HCT116 (cell line): ENCODE data around the gene ATP2A3. TPM values are rescaled to one million over a fixed set of nuclear protein-coding genes. Genes with fewer than 3 reads are reported as not detected.

ENCODE experiments used
- ATAC-seq: fragments of 200-7000 bp; cut with Tn5 transposase; 2 replicates; pipeline ENCODE4 v1.9.1; 2020; ENCODE audit warnings: mild to moderate bottlenecking, moderate library complexity
- BruUV-seq: library from RNA; stranded (reverse); fragments of 400-500 nt; replicated peaks from 2 replicates; lab custom pipeline; 2021; lab: Mats Ljungman, UMichigan
- CTCF ChIA-PET: fragments of 300-600 bp; sonication (Branson Sonifier 250); formaldehyde crosslinking; loops from one replicate; lab custom pipeline; 2021; ENCODE audit warnings: antibody characterized with exemption; lab: Charles Lee
- POLR2A ChIA-PET: fragments of 300-600, 350-600 bp; sonication (Branson Sonifier 250); formaldehyde crosslinking; loops from one replicate; lab custom pipeline; 2021; ENCODE audit warnings: antibody characterized with exemption; lab: Charles Lee
- RAD21 ChIA-PET, 2 experiments: fragments of 300-600 bp; sonication (Branson Sonifier 250); formaldehyde crosslinking; loops; one replicate each; lab custom pipeline; 2023; ENCODE audit warnings: low total read pairs in 2 of 2; ENCODE audit not compliant: uncharacterized antibody in 2 of 2, unreplicated experiment in 2 of 2, low non-redundant PET in 1 of 2; lab: Charles Lee
- DNase-seq: peaks from one replicate; pipeline ENCODE4 v3.0.0-alpha.2; 2010; ENCODE audit warnings: low read depth, low spot score
- H2AFZ ChIP-seq: fragments of 200-600 bp; shearing (Covaris generic), sonication (generic); 2 replicates; pipeline ENCODE4 v1.6.1; 2017; ENCODE audit warnings: low read depth, mixed run types, mixed read lengths, antibody characterized with exemption, low read length; ENCODE audit not compliant: poor library complexity, severe bottlenecking
- H3K27ac ChIP-seq: 2 replicates; pipeline ENCODE4 v1.5.1; 2012; ENCODE audit warnings: low read depth, low read length
- H3K27me3 ChIP-seq: fragments of 200-600 bp; sonication (generic); 2 replicates; pipeline ENCODE4 v1.6.1; 2016; ENCODE audit warnings: mixed run types, low read length, mixed read lengths; ENCODE audit not compliant: insufficient read depth
- H3K36me3 ChIP-seq, 2 experiments: fragments of 200-500 bp in 1 of 2; fragments of 200-600 bp in 1 of 2; sonication (Bioruptor generic) in 1 of 2; sonication (generic) in 1 of 2; 2 replicates each; pipeline versions ENCODE4 v1.5.1 to v1.6.1; 2014 to 2016; ENCODE audit warnings: low read length in 2 of 2, inconsistent platforms in 1 of 2, mixed read lengths in 1 of 2, mixed run types in 1 of 2; ENCODE audit not compliant: insufficient read depth in 2 of 2, control insufficient read depth in 1 of 2
- H3K4me1 ChIP-seq, 2 experiments: fragments of 200-600 bp in 1 of 2; sonication (generic) in 1 of 2; 2 replicates each; pipeline versions ENCODE4 v1.5.1 to v1.6.1; 2012 to 2017; ENCODE audit warnings: low read length in 2 of 2, inconsistent platforms in 1 of 2, mild to moderate bottlenecking in 1 of 2, mixed read lengths in 1 of 2, mixed run types in 1 of 2, moderate library complexity in 1 of 2; ENCODE audit not compliant: insufficient read depth in 2 of 2, control insufficient read depth in 1 of 2
- H3K4me2 ChIP-seq: fragments of 200-600 bp; sonication (generic); 2 replicates; pipeline ENCODE4 v1.6.1; 2017; ENCODE audit warnings: mixed run types, low read length, mixed read lengths
- H3K4me3 ChIP-seq, 2 experiments: fragments of 200-600 bp in 1 of 2; sonication (generic) in 1 of 2; replicated peaks in 1 of 2; 2 replicates each; pipeline ENCODE4 v1.5.1; 2011 to 2016; ENCODE audit warnings: low read length in 2 of 2, control low read depth in 1 of 2, low read depth in 1 of 2, mild to moderate bottlenecking in 1 of 2, mixed read lengths in 1 of 2, mixed run types in 1 of 2
- H3K79me2 ChIP-seq: fragments of 200-600 bp; sonication (generic); 2 replicates; pipeline ENCODE4 v1.6.1; 2017; ENCODE audit warnings: mild to moderate bottlenecking, mixed run types, low read length, moderate library complexity, mixed read lengths; ENCODE audit not compliant: insufficient read depth
- H3K9ac ChIP-seq: fragments of 200-600 bp; sonication (generic); 2 replicates; pipeline ENCODE4 v1.6.1; 2016; ENCODE audit warnings: low read length, mixed read lengths
- H3K9me2 ChIP-seq: fragments of 200-600 bp; sonication (generic), shearing (Covaris generic); 2 replicates; pipeline ENCODE4 v1.6.1; 2017; ENCODE audit warnings: mixed run types, mild to moderate bottlenecking, moderate library complexity; ENCODE audit not compliant: insufficient read depth
- H3K9me3 ChIP-seq, 2 experiments: fragments of 200-500 bp in 1 of 2; fragments of 200-600 bp in 1 of 2; sonication (Bioruptor generic) in 1 of 2; sonication (generic) in 1 of 2; 2 replicates each; pipeline ENCODE4 v1.6.1; 2014 to 2017; ENCODE audit warnings: low read length in 2 of 2, mixed read lengths in 2 of 2, inconsistent platforms in 1 of 2, low read depth in 1 of 2, mild to moderate bottlenecking in 1 of 2, mixed run types in 1 of 2, moderate library complexity in 1 of 2; ENCODE audit not compliant: control insufficient read depth in 1 of 2, insufficient read depth in 1 of 2
- H4K20me1 ChIP-seq: fragments of 200-600 bp; sonication (generic), shearing (Covaris generic); 2 replicates; pipeline ENCODE4 v1.6.1; 2017; ENCODE audit warnings: mixed run types, mild to moderate bottlenecking, moderate library complexity; ENCODE audit not compliant: insufficient read depth
- CEBPB ChIP-seq: IDR thresholded peaks from 2 replicates; pipeline ENCODE4 v1.6.1; 2012; ENCODE audit warnings: low read depth
- EZH2 ChIP-seq: fragments of 200-600 bp; sonication (generic); IDR thresholded peaks from 2 replicates; pipeline ENCODE4 v1.6.1; 2017; ENCODE audit warnings: antibody characterized with exemption, mixed run types
- POLR2AphosphoS5 ChIP-seq: IDR thresholded peaks from 2 replicates; pipeline ENCODE4 v1.6.1; 2011; ENCODE audit warnings: mild to moderate bottlenecking, low read depth, low read length, moderate library complexity
- RAD21 ChIP-seq: IDR thresholded peaks from 2 replicates; pipeline ENCODE4 v1.6.1; 2012; ENCODE audit warnings: low read depth, mild to moderate bottlenecking
- REST ChIP-seq: IDR thresholded peaks from 2 replicates; pipeline ENCODE4 v1.6.1; 2012; ENCODE audit warnings: low read depth
- SIN3A ChIP-seq: IDR thresholded peaks from 2 replicates; pipeline ENCODE4 v1.6.1; 2012; ENCODE audit warnings: low read depth
- intact Hi-C: fragments of 100-400 bp; cut with micrococcal nuclease; formaldehyde crosslinking; loops from 2 replicates; pipeline ENCODE4 v1.10.0; 2022
- total RNA-seq: library from RNA; stranded (reverse); gene quantifications from one replicate; pipeline ENCODE4 v1.2.1, GENCODE V29; 2021; ENCODE audit not compliant: unreplicated experiment

Gene ATP2A3
- total RNA-seq, 1 experiment from 2014 or later = 23.1 TPM

GRCh38 chr17:3952186-3952585, 12.1 kb downstream of the ATP2A3 start:
- no peaks in the 10 kb centered on the region for H3K27me3 ChIP-seq

More at GRCh38 chr17:3952186-3952585, 12.1 kb downstream of the ATP2A3 start:
- H3K36me3 ChIP-seq = no peaks in the 10 kb centered on the region
- no peak overlapping the region for H3K4me2 ChIP-seq
- no peak for TF ChIP-seq SIN3A
- TF ChIP-seq EZH2 = no peak
- no peak for TF ChIP-seq CEBPB
- no peak for TF ChIP-seq RAD21
- no peak for TF ChIP-seq REST
- TF ChIP-seq POLR2AphosphoS5 = no peak
- TF ChIP-seq, all 23 proteins: peak for 0
- ATAC-seq = no peak
- CTCF ChIA-PET = no interaction called here
- POLR2A ChIA-PET = no interaction called here
- no TSS peak for BruUV-seq
- Histone ChIP-seq H3K4me1 (no peaks in the 10 kb centered on the region), H2AFZ (no peak overlapping the region), H3K9me2 (no peaks in the 10 kb centered on the region), H3K9me3 (no peaks in the 10 kb centered on the region), H3K4me3 (no peak overlapping the region), H4K20me1 (no peaks in the 10 kb centered on the region), H3K27ac (no peak overlapping the region), H3K9ac (no peak overlapping the region), H3K79me2 (no peaks in the 10 kb centered on the region)
- RAD21 ChIA-PET = no interaction called here
- intact Hi-C loops = no loop called here
- DNase-seq = no peak
